Stimulated activated CD4-positive, alpha-beta T cell treated with anti-CD3 and anti-CD28 coated beads, TNF-alpha, amount 100 ng/mL, for 24 hours (primary cell): ENCODE results near the gene PDLIM5.
"Not testable (repeated sequence)": the region's sequence is repeated elsewhere in the genome, so short reads cannot be mapped to it uniquely, and the experiment has no call there.

Source experiments
- DNase-seq, 3 experiments: peaks; one replicate each; pipeline ENCODE4 v3.0.0-alpha.2; 2020; ENCODE audit warnings: low read depth in 3 of 3

The PDLIM5 gene

DNA sequence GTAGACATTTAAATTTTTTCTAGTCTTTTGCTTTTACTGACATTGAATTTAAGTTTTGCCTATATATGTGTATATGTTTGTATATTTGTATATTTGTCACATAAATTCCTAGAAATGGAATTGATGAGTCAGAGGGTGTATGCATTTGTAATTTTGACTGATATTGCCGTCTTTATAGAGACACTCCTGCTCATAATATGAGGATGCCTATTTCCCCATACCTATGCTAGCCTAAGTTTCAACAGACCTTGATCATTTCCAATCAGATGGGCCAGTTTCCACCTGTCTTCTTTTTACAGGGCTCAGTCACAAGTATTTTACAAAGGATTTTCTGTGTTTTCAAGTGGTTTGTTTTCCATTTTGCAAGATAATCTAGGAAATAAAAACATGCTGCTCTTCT, 10.8 kb downstream of the PDLIM5 start:
- DNase-seq, result no peak

DNA sequence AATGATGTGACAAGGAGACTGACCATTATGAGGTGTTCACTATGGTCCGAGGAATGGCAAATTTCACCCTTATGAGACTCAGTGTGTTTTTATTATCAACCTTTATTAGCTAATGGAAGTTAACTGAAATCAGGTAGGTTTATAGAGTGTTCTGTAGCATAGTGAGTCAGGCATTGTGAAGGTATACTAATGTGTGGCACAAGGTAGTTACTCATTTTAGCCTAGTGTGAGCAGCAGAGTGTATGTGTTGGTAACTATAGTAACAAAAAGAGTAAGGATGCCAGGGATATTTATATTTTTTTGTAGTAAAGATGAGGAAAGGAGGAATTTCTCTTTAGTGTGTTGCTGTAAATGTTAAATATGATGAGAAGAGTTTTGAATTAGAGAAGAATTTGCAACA, 12.0 kb downstream of the PDLIM5 start:
- no peak for DNase-seq

- no peak for DNase-seq
Observed at GRCh38 chr4:94466371-94466770, 14.6 kb downstream of the PDLIM5 start.

GRCh38 chr4:94466923-94467322, 15.2 kb downstream of the PDLIM5 start:
- DNase-seq, result no peak

DNA sequence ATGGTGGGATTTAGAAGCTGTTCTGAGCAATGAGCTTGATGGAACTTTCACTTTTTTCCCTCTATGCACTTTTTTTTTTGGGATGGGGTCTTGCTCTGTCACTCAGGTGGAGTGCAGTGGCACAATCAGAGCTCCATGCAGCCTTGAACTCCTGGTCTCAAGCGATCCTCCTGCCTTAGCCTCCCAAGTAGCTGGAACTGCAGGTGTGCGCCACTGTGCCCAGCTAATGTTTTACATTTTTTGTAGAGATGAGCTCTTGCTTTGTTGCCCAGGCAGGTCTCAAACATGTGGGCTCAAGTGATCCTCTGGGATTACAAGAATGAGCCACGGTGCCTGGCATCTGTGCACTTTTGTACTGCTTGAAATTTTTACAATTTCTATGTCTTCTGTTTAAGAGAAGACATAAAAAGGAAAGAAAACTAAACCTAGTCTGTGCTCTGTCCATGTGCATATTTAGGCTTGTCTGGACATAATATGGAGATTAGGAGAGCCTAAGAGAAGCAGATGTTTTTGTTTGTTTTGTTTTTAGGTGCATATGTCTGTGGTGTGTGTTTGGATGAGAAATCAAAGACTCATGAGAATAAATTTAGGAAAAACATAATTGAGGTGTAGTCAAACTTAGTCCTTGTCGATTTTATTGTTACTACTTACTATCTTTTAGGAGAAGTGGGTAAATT, 16.5 kb downstream of the PDLIM5 start:
- no peak for DNase-seq

DNA sequence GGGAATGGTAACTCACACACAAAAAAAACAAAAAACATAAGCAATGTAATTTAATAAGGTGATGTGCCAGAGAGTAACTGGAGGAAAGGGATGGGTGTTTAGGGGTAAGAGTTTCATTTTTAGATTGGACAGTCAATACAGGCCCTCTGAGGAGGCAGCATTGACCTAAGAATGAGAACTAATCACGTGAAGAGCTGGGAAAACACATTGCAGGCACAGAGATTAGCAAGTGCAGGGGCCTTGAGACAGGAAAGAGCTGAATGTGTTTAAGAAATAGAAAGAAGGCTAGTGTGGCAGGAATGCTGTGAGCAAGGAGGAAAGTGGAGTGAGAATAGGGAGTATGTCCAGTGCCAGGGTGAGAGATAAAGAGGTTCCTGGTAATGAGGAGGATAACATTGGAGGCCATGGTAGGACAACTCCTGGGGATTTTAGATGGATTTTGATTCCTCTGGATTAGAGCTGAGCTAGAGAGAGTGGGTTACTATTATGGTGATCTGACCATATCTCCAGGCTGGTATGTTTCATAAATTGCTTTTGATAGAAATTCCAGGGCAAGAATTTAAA, 17.6 kb downstream of the PDLIM5 start:
- DNase-seq, result no peak

DNA sequence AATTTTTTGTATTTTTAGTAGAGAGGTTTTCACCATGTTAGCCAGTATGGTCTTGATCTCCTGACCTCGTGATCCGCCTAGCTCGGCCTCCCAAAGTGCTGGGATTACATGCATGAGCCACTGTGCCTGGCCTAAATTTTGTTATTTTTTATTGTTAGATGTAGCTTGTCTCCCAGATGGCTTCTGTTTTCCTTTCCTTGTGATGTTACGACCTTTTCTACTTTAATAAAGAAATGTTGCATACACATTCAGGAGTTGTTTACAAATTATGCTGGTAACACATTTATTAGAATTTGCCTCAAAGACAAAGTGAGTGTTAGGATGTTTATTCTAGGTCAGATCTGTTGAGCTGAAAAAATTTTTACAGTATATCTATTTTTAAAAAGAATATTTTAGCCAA, 18.4 kb downstream of the PDLIM5 start:
- no peak for DNase-seq

DNA sequence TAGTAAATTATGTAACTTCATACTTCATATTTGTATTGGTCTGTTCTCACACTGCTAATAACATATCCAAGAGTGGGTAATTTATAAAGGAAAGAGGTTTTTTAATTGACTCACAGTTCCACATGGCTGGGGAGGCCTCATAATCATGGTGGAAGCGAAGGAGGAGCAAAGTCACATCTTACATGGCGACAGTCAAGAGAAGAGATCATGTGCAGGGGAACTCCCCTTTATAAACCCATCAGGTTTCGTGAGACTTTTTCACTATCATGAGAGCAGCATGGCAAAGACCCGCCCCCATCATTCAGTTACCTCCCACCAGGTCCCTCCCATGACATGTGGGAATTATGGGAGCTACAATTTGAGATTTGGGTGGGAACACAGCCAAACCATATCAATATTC, 19.0 kb downstream of the PDLIM5 start:
- DNase-seq, result not testable (repeated sequence)

DNA sequence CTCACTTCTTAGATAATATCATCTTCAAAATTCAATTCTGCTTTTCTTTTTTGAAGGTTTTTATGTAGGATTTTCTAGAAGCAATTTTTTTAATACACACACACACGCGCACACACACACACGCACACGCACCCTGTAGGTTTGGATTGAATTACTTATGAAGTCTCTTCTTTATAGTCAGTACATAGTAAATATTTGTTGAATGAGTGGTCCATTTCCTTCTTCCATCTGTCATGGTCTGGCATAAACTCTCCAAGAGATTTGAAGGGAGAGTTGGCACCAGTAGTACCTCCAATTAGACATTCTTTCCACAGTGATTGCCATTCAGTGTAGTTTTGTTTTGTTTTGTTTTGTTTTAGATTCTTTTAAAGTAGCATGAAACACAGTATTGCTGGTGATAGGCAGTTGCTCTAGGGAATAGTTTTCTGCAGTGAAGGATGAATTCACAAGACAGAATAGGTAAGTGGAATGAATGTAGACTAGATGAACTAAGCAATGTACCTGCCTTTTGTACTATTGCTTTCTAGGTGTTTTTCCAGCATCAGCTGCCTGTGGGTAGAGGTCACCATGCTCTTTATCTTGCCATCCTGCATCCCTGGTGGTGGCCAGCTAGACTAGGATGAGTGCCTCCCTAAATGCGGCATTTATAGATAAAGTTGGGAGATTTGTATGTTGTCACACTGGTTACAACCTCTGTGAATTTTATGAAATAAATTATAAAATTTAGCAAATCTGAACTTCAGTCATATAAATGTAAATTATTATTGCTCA, 20.5 kb downstream of the PDLIM5 start:
- no peak for DNase-seq

DNA sequence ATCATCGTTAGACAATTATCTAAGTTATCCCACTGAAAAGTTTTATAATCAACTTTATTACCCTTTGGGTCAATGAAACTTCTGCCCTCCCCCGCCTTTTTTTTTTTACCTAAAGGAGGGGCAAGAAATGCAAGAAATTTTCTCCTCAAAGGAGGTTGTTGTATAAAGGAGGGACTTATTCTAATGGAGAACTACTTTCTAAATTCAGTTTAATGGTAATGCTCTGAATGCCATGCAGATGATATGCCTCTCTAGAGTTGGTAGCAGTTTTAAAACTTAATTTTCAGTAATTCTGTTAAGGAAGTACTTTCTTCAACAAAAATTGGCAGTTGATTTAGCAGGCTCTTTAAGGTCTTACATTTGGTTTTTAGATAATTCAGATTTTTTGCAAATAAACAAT, 23.3 kb downstream of the PDLIM5 start:
- DNase-seq, result no peak

DNA sequence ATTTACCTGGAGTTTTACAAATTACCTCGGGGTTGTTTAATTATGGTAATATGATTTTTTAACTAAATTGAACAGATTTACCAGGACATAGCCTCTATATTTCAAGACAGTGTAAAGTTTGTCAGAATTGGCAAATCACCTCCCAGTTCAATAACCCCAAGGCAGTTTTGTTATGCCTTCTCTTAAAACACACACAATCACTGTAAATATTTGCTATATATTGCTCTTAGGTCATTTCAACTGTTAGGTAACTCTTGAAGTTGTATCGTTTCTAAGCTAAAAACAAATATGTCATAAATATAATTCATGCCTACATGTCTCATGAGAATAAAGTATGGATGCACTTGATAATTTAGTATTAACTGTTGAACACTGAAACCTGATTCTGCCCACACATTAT, 24.1 kb downstream of the PDLIM5 start:
- DNase-seq, result no peak

DNA sequence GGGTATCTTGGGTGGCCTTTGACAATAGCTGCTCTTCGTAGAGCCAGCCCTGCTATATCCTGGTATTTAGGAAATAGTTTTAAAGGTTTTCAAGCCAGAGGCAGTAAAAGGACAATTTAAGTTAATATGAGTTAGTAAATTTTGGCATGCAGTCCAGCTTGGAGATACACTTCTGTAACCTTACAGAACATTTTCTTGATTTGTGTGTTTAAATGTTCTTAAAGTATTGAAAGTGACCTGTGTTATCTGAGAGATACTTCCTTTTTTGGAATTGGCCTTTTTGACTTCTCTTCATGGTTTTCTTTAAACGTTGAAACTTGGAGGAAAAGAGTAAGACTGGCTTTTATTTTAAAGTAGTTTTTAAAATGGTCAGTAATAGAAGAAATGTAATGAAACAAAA, 25.5 kb downstream of the PDLIM5 start:
- no peak for DNase-seq

DNA sequence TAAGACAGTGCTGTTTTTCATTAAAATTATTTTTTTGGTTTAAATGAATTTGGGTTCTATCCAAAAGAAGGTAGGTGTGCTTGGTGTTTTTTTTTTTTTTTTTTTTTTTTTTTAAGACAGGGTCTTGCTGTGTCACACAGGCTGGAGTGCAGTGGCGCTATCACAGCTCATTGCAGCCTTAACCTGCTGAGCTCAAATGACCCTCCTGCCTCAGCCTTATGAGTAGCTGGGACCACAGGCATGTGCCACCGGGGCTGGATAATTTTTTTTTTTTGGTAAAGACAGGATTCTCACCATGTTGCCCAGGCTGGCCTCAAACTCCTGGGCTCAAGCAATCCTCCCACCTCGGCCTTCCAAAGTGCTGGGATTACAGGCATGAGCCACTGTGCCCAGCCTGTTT, 27.1 kb downstream of the PDLIM5 start:
- DNase-seq, result not testable (repeated sequence)

GRCh38 chr4:94479358-94480141, 27.8 kb downstream of the PDLIM5 start:
- no peak for DNase-seq

GRCh38 chr4:94480362-94480951, 28.7 kb downstream of the PDLIM5 start:
- DNase-seq, result no peak

GRCh38 chr4:94483895-94484294, 32.2 kb downstream of the PDLIM5 start:
- DNase-seq, result no peak

DNA sequence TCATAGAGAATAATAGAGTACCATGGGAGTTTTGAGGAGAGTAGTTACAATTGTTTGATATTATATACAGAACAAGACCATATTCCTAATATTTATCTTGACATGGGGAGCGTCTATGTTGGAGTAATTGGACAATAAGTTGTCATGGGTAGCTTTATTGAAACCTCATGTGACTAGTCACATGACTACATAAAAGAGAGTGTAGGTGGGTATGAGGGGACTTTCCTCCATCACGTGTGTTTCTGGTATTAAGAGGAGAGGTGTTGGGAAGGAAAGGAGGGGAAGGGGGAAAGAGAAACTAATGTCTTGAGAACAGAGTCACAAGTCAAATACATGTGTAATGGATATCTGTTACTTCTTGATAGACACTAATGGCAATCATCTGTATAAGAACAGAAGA, 33.1 kb downstream of the PDLIM5 start:
- no peak for DNase-seq

GRCh38 chr4:94486372-94486801, 34.6 kb downstream of the PDLIM5 start:
- no peak for DNase-seq

- DNase-seq, result no peak
Observed at GRCh38 chr4:94488670-94489069, 36.9 kb downstream of the PDLIM5 start.

DNA sequence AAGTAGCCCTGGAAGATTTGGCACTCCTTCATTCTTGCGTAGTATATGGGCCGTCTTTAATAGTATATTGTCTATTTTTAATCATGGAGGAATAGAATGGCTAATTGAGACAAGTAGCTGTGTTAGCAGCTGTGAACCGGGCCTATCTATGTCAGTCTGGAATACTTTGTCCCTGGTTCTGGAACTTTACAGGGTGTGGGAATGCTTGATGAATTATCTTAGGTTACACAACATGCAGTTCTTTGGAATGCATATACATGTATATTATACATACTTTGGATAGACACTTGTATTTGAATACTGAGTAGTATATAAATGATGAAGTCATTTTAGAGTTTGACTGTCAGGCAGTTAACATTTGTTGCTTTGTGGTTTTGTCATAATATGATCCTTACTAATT, 37.4 kb downstream of the PDLIM5 start:
- DNase-seq, result no peak

DNA sequence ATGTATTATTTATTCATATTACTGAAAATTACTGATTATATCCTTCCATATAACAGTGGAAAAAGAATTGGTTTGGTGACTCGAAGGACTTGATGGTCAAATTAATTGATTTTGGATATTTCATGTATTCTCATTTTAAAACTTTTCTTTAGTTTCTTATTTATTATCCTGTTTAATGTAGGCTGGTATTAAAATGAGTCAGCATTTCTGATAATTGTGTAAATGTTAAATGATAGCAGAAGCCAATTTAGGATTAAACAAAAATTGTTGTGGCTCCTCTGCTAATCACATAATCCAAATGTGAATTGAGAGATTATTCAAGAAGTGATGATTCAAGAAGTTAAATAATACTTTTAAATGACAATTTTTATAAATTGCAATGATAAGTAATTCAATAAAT, 38.7 kb downstream of the PDLIM5 start:
- DNase-seq, result no peak

DNA sequence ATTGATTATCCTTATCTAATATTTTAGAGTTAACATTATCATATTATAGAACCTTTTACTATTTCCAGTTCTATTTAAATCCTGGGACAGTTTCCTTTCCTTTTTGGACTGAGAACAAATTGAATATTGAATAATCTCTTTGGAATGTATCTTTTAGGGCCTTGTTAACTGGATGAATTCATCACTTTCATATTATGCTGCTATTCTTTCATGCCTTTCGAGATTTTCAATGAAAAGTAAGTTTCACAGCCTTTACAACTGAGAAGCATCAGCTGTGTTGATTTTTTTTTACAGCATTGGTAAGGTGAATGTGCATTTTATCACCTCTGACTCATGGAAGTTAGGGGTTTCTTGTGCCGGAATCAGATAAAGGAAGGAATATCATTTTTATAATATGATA, 39.6 kb downstream of the PDLIM5 start:
- DNase-seq, result no peak
